Measurements from ENCODE around the gene WIPF2.
A peak's percentile ranks its signal among the peaks of the same experiment; 100 is the strongest.
"Not testable (repeated sequence)": the region's sequence is repeated elsewhere in the genome, so short reads cannot be mapped to it uniquely, and the experiment has no call there.

The WIPF2 gene

DNA sequence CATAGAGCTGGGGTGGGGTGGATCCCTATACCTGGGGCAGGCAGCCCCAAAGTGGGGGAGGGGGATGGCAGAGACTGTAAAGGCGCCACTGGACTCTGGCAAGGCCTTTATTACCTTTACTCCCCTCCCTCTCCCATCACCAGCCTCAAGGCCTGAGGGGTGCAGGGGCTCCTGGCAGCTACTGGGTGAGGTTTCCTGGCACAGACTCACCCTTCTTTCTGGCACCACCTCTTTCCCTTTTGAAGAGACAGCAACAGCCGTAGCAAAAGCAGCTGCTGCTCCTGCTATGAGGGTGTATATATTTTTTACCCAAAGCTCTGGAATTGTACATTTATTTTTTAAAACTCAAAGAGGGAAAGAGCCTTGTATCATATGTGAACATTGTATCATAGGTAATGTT is 24.3 kb upstream of the WIPF2 start:
- no peak for DNase-seq

DNA sequence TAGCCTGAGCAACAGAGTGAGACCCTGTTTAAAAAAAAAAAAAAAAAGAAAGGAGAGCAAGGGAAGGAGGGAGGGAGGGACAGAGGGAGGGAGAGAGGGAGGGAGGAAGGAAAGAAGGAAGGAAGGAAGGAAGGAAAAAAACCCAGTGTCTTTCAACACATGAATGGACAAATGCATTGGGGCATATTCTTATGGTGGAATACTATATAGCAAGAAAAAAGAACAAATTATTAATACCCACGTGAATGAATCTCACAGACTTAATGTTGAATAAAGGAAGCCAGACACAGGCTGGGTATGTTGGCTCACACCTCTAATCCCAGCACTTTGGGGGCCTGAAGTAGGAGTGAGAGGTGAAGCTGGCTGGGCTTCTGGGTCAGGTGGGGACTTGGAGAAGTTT is 21.6 kb upstream of the WIPF2 start:
- no peak for DNase-seq

DNA sequence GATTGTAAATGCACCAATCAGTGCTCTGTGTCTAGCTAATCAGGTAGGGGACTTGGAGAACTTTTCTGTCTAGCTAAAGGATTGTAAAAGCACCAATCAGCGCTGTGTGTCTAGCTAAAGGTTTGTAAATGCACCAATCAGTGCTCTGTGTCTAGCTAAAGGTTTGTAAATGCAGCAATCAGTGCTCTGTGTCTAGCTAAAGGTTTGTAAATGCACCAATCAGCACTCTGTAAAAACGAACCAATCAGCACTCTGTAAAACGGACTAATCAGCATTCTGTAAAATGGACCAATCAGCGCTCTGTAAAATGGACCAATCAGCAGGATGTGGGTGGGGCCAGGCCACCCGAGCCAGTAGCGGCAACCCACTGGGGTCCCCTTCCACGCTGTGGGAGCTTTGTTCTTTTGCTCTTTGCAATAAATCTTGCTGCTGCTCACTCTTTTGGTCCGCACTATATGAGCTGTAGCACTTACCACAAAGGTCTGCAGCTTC is 21.1 kb upstream of the WIPF2 start:
- DNase-seq: not testable (repeated sequence)

DNA sequence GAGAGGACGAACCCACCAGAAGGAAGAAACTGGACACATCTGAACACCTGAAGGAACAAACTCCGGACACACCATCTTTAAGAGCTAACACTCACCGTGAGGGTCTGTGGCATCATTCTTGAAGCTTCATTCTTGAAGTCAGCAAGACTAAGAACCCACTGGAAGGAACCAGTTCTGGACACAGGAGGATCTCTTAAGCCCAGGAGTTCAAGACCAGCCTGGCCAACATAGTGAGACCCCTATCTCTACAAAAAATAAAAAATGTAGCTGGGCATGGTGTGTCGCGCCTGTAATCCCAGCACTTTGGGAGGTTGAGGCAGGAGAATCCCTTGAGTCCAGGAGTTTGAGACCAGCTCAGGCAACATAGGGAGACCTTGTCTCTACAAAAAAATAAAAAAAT is 20.5 kb upstream of the WIPF2 start:
- no peak for DNase-seq

DNA sequence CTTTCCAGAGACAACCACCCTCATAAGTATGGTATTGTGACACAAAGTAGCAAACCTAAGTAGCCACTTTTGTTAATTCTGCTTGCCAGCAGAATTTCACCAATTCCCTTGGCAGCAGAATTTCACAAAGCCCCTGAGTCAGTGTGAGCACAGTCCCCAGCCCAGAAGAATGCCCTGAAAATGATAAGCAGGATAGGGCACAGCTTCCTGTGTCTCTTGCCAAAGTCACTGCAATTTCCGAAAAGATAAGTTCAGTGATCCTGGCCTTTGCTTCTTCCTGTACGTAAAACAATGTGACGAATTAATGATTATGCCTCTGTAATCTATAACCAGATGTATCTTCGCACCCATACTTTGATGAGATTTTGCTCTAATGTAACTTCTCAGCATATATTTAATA is 16.0 kb upstream of the WIPF2 start:
- no peak for DNase-seq

DNA sequence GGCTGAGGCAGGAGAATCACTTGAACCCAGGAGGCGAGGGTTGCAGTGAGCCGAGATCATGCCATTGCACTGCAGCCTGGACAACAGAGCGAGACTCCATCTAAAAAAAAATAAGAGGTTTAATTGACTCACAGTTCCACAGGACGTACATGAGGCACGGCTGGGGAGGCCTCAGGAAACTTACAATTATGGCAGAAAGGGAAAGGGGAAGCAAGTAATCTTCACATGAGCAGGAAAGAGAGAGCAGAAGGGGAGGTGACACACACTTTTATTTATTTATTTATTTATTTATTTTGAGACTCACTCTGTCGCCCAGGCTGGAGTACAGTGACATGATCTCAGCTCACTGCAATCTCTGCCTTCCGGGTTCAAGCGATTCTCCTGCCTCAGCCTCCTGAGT is 12.9 kb upstream of the WIPF2 start:
- not testable (repeated sequence) for DNase-seq

DNA sequence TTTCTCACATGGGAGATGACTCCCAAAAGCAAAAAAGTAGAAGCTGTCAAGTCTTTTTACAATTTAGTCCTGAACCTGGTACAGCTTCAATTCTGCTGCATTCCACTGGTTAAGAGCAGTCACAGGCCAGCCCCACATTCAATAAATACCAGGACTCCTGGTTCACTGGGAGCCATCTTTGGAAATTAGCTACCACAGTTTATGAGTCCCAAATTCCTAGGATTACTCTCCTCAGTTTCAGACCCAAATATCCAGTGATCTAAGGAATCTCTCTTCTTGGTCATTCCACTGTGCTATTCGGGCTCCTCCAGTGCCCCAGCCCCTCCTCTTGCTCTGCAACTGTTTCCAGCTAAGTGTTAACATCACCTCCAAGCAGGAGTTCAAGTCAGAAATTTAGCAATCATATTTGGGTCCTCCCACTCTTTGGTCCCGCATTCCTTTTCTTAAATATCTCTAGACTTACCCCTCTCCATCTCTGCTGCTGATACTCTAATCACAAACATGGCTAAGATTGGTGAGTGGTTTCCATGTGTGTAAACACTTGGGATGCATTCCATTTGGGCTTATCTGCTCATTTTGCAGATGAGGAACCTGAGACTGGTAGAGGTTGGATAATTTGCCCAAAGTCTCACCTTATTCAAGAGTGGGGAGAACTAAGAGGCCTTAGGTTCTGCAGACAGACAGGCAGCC is 9.6 kb upstream of the WIPF2 start:
- no peak for DNase-seq

DNA sequence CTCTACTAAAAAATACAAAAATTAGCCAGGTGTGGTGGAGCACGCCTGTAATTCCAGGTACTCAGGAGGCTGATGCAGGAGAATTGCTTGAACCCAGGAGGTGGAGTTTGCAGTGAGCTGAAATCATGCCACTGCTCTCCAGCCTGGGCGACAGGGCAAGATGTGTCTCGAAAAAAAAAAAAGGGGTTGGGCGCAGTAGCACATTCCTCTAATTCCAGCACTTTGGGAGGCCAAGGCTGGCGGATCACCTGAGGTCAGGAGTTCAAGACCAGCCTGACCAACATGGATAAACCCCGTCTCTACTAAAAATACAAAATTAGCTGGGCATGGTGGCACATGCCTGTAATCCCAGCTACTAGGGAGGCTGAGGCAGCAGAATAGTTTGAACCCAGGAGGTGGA is 5.2 kb upstream of the WIPF2 start:
- not testable (repeated sequence) for DNase-seq

DNA sequence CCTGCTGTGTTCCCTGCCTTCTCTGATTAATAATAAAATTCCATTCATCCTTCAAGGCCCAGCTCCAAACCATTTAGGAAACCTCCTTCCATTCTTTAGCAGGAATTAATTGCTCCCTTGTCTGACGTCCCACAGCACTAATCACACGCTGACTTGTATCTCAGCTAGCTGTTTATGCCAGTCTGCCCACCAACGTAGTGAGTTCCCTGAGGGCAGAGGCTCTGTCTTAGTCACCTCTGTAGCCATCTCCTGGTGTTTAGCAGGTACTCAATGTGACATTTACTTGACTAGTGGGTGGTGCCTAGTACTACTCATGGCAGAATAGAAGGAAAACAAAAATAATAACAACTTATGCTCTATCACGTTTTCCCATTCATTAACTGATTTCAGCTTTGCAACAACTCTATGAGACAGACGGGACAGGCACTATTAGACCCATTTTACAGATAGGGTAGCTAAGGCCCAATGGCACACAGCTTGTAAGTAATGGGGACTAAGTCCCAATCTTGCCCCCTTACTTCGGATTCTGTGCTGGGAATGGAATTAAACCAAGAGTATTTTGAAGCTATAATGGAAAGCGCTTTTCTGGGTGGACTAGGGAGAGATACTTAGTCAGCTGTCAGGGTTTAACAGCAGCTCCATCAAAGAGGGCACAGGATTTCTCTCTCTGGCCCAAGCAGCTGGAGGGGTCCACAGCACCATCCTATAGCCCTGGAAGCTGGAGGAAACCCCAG is 931 bp upstream of the WIPF2 start:
- DNase-seq: no peak

DNA sequence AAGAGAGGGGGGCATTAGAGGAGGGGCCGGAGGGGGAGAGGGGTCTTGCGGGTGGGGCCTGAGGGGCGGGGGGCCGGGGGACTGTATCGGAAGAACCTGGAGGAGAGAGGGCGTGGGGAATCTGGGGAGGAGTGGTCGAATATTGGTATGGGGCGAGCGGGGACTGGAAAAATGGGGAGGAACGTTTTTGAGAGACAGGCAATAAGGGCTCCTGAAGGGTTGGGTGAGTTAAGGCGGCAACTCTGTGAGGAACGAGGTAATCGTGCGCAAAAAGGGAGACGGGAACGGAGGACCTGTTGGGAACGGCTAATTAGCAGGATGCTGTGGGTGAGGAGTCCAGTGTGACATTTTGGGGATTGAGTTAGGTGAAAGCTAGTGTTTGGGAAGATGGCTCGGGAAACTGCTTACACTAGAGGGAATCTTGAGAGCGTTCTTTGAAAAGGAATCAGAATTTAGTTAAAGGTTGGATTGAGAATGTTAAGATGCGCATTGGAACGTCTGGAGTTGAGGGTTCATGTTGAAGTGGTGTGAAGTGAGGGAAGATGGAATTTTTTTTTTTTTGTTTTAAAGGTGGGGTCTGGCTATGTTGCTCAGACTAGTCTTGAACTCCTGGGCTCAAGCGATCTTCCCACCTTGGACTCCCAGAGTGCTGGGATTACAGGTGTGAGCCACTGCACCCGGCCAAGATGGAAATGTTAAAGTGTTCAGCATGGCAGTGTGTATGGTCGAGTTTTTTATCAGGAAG is 662 bp downstream of the WIPF2 start:
- DNase-seq: peak; percentile 88

DNA sequence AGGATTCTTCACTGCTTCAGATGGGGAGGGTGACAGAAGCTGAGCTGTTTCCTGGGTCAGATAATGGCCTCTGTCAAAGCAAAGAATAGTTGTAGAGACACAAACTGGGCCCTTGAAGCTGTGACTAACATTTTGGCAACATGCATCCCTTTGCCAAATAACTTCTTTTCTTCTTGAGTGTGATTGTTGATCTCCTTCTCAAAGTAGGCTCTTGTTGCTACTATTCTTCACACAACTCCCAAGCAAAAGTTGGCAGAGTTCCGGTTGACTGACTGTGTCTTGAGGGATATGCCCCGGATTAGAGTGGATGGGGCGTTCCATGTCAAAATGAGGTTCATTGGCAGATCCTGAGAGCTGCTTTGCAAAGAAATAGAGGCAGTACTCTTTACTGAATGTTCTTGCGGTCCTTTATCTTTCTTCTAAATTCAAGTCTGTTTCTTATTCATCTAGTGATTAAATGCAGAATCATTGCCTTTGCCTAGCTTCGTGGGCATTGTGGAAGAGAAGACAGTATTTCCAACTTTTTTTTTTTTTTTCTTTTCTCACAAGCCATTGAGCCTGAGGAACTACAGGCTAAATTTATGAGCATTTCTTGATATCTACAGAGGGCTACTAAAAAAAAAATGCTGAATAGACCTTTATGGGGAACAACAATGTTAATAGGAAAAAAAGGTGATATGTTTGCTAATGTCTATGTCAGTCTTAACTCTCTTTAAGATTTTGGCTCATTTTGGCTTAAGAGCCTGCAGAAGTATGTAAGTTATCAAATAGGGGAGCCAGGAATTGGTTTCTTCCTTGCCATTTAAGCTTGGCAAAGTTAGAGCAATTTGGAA is 5.8 kb downstream of the WIPF2 start:
- no peak for DNase-seq

DNA sequence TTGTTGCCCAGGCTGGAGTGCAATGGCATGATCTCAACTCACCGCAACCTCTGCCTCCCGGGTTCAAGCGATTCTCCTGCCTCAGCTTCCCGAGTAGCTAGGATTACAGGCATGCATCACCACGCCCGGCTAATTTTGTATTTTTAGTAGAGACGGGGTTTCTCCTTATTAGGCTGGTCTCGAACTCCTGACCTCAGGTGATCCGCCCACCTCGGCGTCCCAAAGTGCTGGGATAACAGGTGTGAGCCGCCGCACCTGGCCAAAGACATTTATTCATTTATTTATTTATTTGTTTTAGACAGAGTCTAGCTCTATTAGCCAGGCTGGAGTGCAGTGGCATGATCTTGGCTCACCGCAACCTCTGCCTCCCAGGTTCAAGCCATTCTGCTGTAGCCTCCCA is 10.0 kb downstream of the WIPF2 start:
- DNase-seq: not testable (repeated sequence)

DNA sequence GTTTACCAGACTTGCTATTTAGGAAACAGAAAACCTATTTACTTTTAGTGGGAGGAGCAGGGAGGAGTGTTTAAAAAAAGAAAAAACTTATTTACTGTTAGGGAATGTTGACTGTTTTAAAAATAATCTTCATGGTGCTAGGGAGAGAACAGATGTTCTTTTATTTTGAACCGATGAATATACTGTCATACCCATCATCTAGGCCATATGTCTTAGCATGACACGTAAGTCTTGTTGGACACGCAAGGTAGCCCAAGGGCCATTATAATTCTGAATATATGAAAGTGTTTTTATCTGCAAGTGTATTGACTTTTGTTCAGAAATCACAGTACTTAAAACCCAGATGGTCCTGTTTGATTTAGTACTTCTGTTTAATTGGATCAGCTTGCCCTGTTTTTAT is 11.6 kb downstream of the WIPF2 start:
- DNase-seq: no peak

DNA sequence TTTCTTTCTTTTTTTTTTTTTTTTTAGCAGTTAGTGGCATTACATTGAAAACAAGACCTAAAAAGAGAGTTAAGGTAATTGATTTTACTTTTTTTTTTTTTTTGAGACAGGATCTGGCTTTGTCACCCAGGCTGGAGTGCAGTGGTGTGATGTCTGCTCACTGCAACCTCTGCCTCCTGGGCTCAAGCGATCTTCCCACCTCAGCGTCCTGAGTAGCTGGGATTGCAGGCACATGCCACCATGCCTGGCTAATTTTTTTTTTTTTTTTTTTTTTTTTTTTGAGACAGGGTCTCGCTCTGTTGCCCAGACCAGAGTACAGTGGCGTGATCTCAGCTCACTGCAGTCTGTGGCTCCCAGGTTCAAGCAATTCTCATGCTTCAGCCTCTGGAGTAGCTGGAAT is 12.8 kb downstream of the WIPF2 start:
- DNase-seq: not testable (repeated sequence)

DNA sequence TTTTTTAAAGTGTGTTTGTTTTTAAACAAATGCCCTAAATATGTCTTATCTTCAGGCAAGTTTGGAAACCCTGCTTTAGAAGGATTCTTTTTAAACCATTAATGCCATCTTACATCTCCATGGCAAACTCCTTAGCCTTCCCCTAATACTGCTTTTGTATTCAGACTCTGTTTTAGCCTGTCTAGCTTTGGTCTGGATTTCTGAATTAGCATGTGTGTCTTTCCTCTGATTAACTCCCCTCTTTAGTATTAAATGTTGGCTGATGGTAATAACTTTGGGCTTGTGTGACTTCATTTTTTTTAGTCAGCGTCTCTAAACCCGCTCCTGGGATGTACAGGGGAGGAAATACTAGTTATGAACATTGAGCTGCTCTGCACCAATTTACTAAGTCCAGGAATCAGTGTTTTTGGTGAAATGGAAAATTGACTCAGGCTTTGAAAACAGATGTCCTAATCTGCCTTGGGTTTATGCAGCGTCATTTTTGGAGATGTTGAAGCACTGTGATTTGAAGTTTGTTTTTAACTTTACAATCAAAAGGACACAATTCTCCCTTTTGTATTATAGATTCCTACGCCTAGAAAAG is 22.2 kb downstream of the WIPF2 start:
- no peak for DNase-seq

DNA sequence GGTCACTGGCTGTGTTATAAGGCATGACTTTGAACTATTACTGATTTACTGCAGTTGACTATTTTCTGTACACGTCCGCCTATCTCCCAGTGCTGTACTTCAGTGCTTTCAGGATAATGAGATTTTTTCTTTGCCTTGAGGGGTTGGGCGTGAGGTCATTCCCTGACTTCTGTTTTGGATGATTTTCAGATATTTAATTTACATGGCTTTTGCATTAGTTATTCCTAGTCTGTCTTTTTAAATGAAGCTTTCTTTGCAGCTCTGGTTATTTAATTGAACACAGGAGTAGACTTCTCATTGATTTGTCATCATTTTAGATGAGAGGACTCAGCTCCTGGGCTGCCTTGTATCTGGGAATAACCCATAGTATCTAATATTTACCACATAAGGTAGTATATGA is 23.7 kb downstream of the WIPF2 start:
- no peak for DNase-seq

DNA sequence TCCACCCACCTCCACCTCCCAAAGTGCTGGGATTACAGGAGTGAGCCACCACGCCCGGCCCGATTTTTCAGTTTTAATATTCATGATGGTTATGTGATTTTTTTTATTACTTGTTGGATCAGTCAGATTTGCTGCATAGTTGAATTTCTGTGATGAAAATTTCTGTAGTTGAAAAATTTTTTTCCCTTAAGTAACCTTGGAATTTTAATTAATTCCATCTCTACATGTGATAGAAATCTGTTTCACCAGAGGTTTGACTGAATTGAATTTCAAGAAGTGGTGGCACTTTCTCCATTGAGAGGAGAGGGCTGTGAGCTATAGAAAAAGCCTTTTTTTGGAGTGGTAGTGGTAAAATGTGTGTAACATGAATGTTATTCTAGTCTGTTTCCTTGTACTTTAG is 24.7 kb downstream of the WIPF2 start:
- no peak for DNase-seq

DNA sequence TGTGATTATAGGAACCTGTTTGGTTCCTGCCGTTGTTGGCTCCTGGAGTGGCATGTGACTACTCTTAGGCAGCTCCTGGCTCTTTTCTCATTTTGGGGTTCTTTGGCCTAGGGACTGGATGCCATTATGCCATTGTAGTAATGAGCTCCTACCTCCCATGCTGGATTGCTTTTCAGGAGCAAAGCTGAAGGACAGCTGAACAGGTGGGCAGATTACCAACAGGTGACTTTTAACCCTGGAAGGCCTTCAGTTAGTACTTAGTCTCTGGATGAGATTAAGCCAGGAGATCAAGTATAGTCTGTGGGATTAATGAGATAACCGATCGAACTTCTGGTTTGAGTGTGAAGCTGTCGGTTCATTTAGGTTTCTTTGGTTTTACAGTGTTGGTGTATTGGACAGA is 25.2 kb downstream of the WIPF2 start:
- DNase-seq: no peak

DNA sequence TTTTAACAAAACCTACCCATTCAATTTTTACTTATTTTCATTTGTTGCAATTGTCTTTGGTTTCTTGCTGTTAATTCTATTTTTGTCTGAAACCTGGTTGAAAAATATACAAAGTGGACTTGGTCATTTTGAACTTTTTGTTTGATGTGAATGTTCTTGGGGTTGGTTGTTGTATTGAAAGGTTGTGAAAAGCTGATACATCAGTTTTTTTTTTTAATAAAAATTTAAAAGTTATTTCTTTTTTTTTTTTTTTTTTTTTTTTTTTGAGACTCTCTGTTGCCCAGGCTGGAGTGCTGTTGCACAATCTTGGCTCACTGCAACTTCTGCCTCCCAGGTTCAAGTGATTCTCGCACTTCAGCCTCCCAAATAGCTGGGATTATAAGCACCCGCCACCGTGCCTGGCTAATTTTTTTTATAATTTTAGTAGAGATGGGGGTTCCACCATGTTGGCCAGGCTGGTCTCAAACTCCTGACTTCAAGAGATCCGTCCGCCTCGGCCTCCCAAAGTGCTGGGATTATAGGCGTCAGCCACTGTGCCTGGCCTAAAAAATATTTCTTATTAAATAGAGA is 28.9 kb downstream of the WIPF2 start:
- no peak for DNase-seq

DNA sequence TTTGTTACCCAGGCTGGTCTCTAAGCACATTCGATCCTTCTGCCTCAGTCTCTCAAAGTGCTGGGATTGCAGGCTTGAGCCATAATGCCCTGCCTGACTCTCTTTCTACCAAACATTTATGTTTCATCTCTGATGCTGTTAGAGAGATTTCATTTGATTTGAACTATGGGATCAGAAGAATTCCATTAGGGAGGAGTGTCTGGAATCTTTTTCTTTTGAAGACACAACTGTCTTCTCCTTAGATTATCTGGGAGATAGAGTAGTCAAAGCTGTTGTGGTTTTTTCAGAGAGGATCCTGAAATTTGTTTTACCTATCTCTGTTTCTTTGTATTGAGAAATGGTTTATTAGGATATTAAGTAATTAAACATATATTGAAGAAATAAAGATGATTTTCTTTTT is 29.4 kb downstream of the WIPF2 start:
- DNase-seq: no peak

DNA sequence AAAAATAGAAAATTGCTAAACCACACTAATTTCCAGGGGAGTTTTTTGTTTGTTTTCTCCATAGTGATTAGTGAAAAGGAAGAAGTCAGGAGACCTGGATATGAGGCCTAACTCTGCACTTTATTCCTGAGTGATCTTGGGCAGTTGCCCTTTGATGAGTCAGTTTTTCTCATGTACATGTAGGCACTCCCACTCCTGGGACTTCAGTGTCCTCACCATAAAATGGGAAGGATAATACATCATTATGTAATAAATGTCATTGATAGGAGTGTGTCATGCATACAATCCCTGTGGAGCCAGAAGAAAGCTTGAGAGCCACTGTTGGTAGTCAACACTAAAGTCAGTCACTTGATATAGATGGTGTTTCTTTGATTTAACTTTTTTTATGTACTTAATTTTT is 32.5 kb downstream of the WIPF2 start:
- no peak for DNase-seq

DNA sequence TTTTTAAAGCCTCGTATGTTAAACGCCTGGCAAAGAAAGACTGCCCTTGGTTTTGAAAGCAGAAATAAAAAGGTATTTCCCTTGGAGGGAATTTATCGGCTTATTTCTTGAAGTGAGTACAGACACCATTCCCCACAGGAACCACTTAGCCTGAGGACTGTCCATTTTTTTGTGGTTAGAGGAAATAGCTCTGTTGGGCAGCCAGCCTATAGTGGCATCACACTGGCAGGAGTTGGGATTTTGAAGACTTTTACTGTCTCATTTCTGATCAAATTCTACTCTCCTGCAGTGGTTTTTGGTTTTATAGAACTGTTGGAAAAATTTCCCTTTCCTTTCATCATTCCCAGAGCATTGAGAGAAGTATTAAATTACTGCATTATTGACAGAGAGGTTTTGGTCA is 34.5 kb downstream of the WIPF2 start:
- DNase-seq: no peak

Measured in NCI-H748 treated with DMSO at 0.1 percent for 48 hours (cell line).